GM12878 (cell line): Measurements from ENCODE around the gene ENDOG. TPM values are rescaled to one million over a fixed set of nuclear protein-coding genes. Genes with fewer than 3 reads are reported as not detected.

Experiments
- ATAC-seq: fragments of 200-7000 bp; cut with Tn5 transposase; 3 replicates; pipeline ENCODE4 v1.9.1; 2020; ENCODE audit warnings: mild to moderate bottlenecking, moderate library complexity
- BruUV-seq: library from RNA; stranded (reverse); fragments of 400-500 nt; replicated peaks from 2 replicates; lab custom pipeline; 2021; lab: Mats Ljungman, UMichigan
- CTCF ChIA-PET: fragments of 300-600 bp; sonication (Branson Sonifier 250); formaldehyde crosslinking; extraction: SDS; loops from one replicate; lab custom pipeline; 2021; ENCODE audit warnings: inconsistent platforms; lab: Yijun Ruan, JAX
- POLR2A ChIA-PET: fragments of 350-600 bp; formaldehyde crosslinking; extraction: SDS; loops from one replicate; lab custom pipeline; 2021; ENCODE audit warnings: inconsistent platforms; lab: Charles Lee
- RAD21 ChIA-PET: fragments of 300-600 bp; sonication (Branson Sonifier 250); formaldehyde crosslinking; loops from one replicate; lab custom pipeline; 2023; ENCODE audit warnings: antibody characterized with exemption; ENCODE audit not compliant: unreplicated experiment; lab: Charles Lee
- SMC1A ChIA-PET: fragments of 300-600 bp; sonication (Branson Sonifier 250); formaldehyde crosslinking; loops from one replicate; lab custom pipeline; 2023; ENCODE audit not compliant: unreplicated experiment, uncharacterized antibody; lab: Charles Lee
- DNase-seq: peaks from one replicate; pipeline ENCODE4 v3.0.0-alpha.2; 2011; ENCODE audit warnings: low read depth, low spot score
- FAIRE-seq: peaks from 3 replicates; lab custom pipeline; 2011; peaks lifted over from hg19 to GRCh38; lab: Jason Lieb, UNC
- H2AFZ ChIP-seq: 2 replicates; pipeline ENCODE4 v1.6.0; 2011; ENCODE audit warnings: low read depth, low read length, control low read depth; ENCODE audit not compliant: control insufficient read depth
- H3K27ac ChIP-seq: 2 replicates; pipeline ENCODE4 v1.5.1; 2011; ENCODE audit warnings: control low read depth; ENCODE audit not compliant: control insufficient read depth, insufficient read depth
- H3K27me3 ChIP-seq, 2 experiments: replicated peaks in 1 of 2; 2 replicates each; pipeline versions ENCODE4 v1.6.0 to v1.6.1; 2011; ENCODE audit warnings: low read length in 1 of 2; ENCODE audit not compliant: control insufficient read depth in 2 of 2, insufficient read depth in 2 of 2
- H3K36me3 ChIP-seq, 2 experiments: 2 replicates each; pipeline ENCODE4 v1.5.1; 2011; ENCODE audit warnings: low read length in 1 of 2; ENCODE audit not compliant: control insufficient read depth in 2 of 2, insufficient read depth in 2 of 2
- H3K4me1 ChIP-seq: 2 replicates; pipeline ENCODE4 v1.6.1; 2011; ENCODE audit warnings: mild to moderate bottlenecking, low read length, moderate library complexity, mixed read lengths; ENCODE audit not compliant: control insufficient read depth, insufficient read depth
- H3K4me2 ChIP-seq: 2 replicates; pipeline ENCODE4 v1.6.0; 2011; ENCODE audit warnings: control low read depth; ENCODE audit not compliant: control insufficient read depth, insufficient read depth
- H3K4me3 ChIP-seq: fragments of 200-600 bp; sonication (generic); 2 replicates; pipeline ENCODE4 v1.5.1; 2016
- H3K79me2 ChIP-seq: 2 replicates; pipeline ENCODE4 v1.6.0; 2011; ENCODE audit warnings: low read length; ENCODE audit not compliant: control insufficient read depth, insufficient read depth
- H3K9ac ChIP-seq: 2 replicates; pipeline ENCODE4 v1.8.0; 2011; ENCODE audit warnings: low read length, control low read depth, mixed read lengths; ENCODE audit not compliant: control insufficient read depth, insufficient read depth
- H3K9me3 ChIP-seq: replicated peaks from 3 replicates; pipeline ENCODE4 v1.5.1; 2011; ENCODE audit warnings: mild to moderate bottlenecking, low read length; ENCODE audit not compliant: control insufficient read depth, insufficient read depth
- H4K20me1 ChIP-seq: 2 replicates; pipeline ENCODE4 v1.6.0; 2011; ENCODE audit not compliant: control insufficient read depth, insufficient read depth
- BCL3 ChIP-seq: IDR thresholded peaks from 2 replicates; pipeline ENCODE4 v1.6.1; 2011; ENCODE audit warnings: borderline replicate concordance, low read depth, mild to moderate bottlenecking, moderate library complexity, low read length; ENCODE audit not compliant: insufficient read depth, poor library complexity, severe bottlenecking
- BRCA1 ChIP-seq: IDR thresholded peaks from 2 replicates; pipeline ENCODE4 v1.6.1; 2011; ENCODE audit warnings: low read depth, low read length, improper control_type of control experiment
- CBFB ChIP-seq: IDR thresholded peaks from 2 replicates; pipeline ENCODE4 v1.6.1; 2016; ENCODE audit warnings: antibody characterized with exemption, low read depth
- GABPA ChIP-seq: IDR thresholded peaks from 2 replicates; pipeline ENCODE4 v1.6.1; 2014; ENCODE audit warnings: antibody characterized with exemption, low read depth, mild to moderate bottlenecking, inconsistent platforms
- HDAC2 ChIP-seq: fragments of 200-600 bp; sonication (generic); IDR thresholded peaks from 2 replicates; pipeline ENCODE4 v1.6.1; 2017
- IKZF1 ChIP-seq: fragments of 450-650 bp; conservative IDR thresholded peaks from 2 replicates; pipeline ENCODE4 v1.6.1; 2017; ENCODE audit warnings: antibody characterized with exemption, mild to moderate bottlenecking
- KAT2A ChIP-seq: conservative IDR thresholded peaks from 2 replicates; pipeline ENCODE4 v1.6.1; 2011; ENCODE audit warnings: low read depth, low read length; ENCODE audit not compliant: control insufficient read depth
- MAX ChIP-seq: IDR thresholded peaks from 2 replicates; pipeline ENCODE4 v1.6.1; 2012; ENCODE audit warnings: low read depth, low read length, improper control_type of control experiment
- NFXL1 ChIP-seq: fragments of 450-650 bp; IDR thresholded peaks from 2 replicates; pipeline ENCODE4 v1.6.1; 2017; ENCODE audit warnings: antibody characterized with exemption, mild to moderate bottlenecking, borderline replicate concordance
- RB1 ChIP-seq: fragments of 450-650 bp; formaldehyde crosslinking; IDR thresholded peaks from 2 replicates; pipeline ENCODE4 v1.6.1; 2017; ENCODE audit warnings: mild to moderate bottlenecking, borderline replicate concordance
- RBBP5 ChIP-seq: fragments of 200-600 bp; sonication (generic); conservative IDR thresholded peaks from 2 replicates; pipeline ENCODE4 v1.6.1; 2016
- SREBF2 ChIP-seq: IDR thresholded peaks from 2 replicates; pipeline ENCODE4 v1.6.1; 2012; ENCODE audit warnings: mild to moderate bottlenecking, low read length
- SRF ChIP-seq, 2 experiments: IDR thresholded peaks; 2 replicates each; pipeline ENCODE4 v1.6.1; 2011; ENCODE audit warnings: low read depth in 2 of 2, low read length in 2 of 2, mild to moderate bottlenecking in 1 of 2, moderate library complexity in 1 of 2
- SUPT20H ChIP-seq: IDR thresholded peaks from 2 replicates; pipeline ENCODE4 v1.6.1; 2011; ENCODE audit warnings: low read depth, mild to moderate bottlenecking, low read length, moderate library complexity, borderline replicate concordance; ENCODE audit not compliant: control insufficient read depth
- TCF7 ChIP-seq: IDR thresholded peaks from 2 replicates; pipeline ENCODE4 v1.6.1; 2014; ENCODE audit warnings: antibody characterized with exemption, borderline replicate concordance
- YY1 ChIP-seq: IDR thresholded peaks from 2 replicates; pipeline ENCODE4 v1.6.1; 2011; ENCODE audit warnings: low read depth, mild to moderate bottlenecking, low read length
- ZBTB11 ChIP-seq: fragments of 450-650 bp; formaldehyde crosslinking; IDR thresholded peaks from 2 replicates; pipeline ENCODE4 v1.5.0; 2022; ENCODE audit warnings: mild to moderate bottlenecking, missing genetic modification characterization
- WGBS: methylation state at CpG from one replicate; pipeline ENCODE4 v1.1.6; 2016; ENCODE audit warnings: low lambda C conversion rate; ENCODE audit not compliant: insufficient replicate concordance, insufficient coverage; ENCODE audit errors: missing lambda C conversion rate; 5-methylcytosine and 5-hydroxymethylcytosine counted together
- in situ Hi-C: fragments of 300-500 bp; cut with MboI; formaldehyde crosslinking; loops from 9 replicates; pipeline ENCODE4 v1.14.3; 2018; ENCODE audit warnings: mixed read lengths
- intact Hi-C: fragments of 100-400 bp; cut with micrococcal nuclease; formaldehyde crosslinking; loops from one replicate; pipeline ENCODE4 v1.14.2; 2022; ENCODE audit not compliant: unreplicated experiment
- polyA plus RNA-seq, 11 experiments: library from polyadenylated mRNA; depleted of rRNA in 4 of 11; unstranded in 6 of 11; stranded (reverse) in 5 of 11; fragments of >200 nt; fragmentation: Nextera tagmentation in 4 of 11; fragmentation: Illumina TruSeq in 1 of 11; extraction: Ambion mirVana in 4 of 11; extraction: Trizol in 1 of 11; gene quantifications; 1 replicate in 1 of 11; 2 replicates in 10 of 11; pipeline versions ENCODE4 v1.2.1 to v1.2.3, GENCODE V29; 2011 to 2016; ENCODE audit warnings: inconsistent platforms in 2 of 11, missing spikeins in 2 of 11, low read depth in 1 of 11
- total RNA-seq, 4 experiments: library from RNA; depleted of rRNA in 3 of 4; stranded (reverse); fragments of >200 nt in 3 of 4; fragmentation: Illumina TruSeq in 1 of 4; extraction: Trizol in 1 of 4; gene quantifications; 2 replicates each; pipeline versions ENCODE4 v1.2.1 to v1.2.3, GENCODE V29; 2013 to 2021
- TF ChIP-seq, protein P1 (sequence below): fragments of 450-650 bp; IDR thresholded peaks from 2 replicates; pipeline ENCODE4 v1.6.1; 2016; ENCODE audit warnings: mild to moderate bottlenecking

ENDOG gene
- total and polyA plus RNA-seq, 10 of the 15 experiments (the other 5 are each of a cell fraction or from before 2014, with no cell fraction given), result 0.84 to 29.2 (median 9.0) TPM

- H3K79me2 ChIP-seq, result peaks cover 6% of the 10 kb centered on the region
- no peak for DNase-seq
- no peaks in the 10 kb centered on the region for H4K20me1 ChIP-seq
- peaks cover 3 to 15% of the 10 kb centered on the region in 2 experiments for H3K36me3 ChIP-seq
- H2AFZ ChIP-seq, result no peak overlapping the region
- ChIA-PET POLR2A (interaction anchor here (0.6 to 0.7 kb wide), 2 partner anchors 37 to 106 kb away, joined by 3 to 8 read pairs; partner anchors contain the start of gene SPOUT1), SMC1A (no interaction called here), CTCF (interaction anchor here (1.1 kb wide), 1 partner anchor 25 kb away, joined by 3 read pairs; the partner anchor contains the start of gene ENDOG), RAD21 (no interaction called here)
- no peaks in the 10 kb centered on the region for H3K27me3 ChIP-seq
- no peak overlapping the region for H3K9ac ChIP-seq
- intact Hi-C loops, result no loop called here
- no peak overlapping the region for H3K4me3 ChIP-seq
- no peak overlapping the region for H3K27ac ChIP-seq
- no peak for ATAC-seq
- no peak for FAIRE-seq
- no peak overlapping the region for H3K4me2 ChIP-seq
- TF ChIP-seq NFXL1 (no peak), SREBF2 (no peak), BCL3 (no peak), MAX (no peak), GABPA (no peak), RBBP5 (no peak), BRCA1 (no peak), SUPT20H (no peak), SRF (IDR thresholded peaks at IDR 0.05; ENCODE audit: low read depth in 2 of 2, low read length in 2 of 2) (no peak), YY1 (no peak), ZBTB11 (CRISPR knock-in tag) (no peak), KAT2A (no peak), TCF7 (no peak), RB1 (no peak), HDAC2 (no peak), CBFB (no peak), IKZF1 (no peak)
- TF ChIP-seq, protein P1, sequence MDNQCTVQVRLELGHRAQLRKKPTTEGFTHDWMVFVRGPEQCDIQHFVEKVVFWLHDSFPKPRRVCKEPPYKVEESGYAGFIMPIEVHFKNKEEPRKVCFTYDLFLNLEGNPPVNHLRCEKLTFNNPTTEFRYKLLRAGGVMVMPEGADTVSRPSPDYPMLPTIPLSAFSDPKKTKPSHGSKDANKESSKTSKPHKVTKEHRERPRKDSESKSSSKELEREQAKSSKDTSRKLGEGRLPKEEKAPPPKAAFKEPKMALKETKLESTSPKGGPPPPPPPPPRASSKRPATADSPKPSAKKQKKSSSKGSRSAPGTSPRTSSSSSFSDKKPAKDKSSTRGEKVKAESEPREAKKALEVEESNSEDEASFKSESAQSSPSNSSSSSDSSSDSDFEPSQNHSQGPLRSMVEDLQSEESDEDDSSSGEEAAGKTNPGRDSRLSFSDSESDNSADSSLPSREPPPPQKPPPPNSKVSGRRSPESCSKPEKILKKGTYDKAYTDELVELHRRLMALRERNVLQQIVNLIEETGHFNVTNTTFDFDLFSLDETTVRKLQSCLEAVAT, result no peak
- BruUV-seq, result no TSS peak
- no peaks in the 10 kb centered on the region for H3K9me3 ChIP-seq
- WGBS, result 86% methylated on average over 8 of the region's 8 CpGs
- in situ Hi-C loops, result no loop called here
- peaks cover 6% of the 10 kb centered on the region for H3K4me1 ChIP-seq
Measured at GRCh38 chr9:128792978-128793686, 25.2 kb upstream of the ENDOG start.
